ENCODE results near the gene SMG1.
A peak's percentile ranks its signal among the peaks of the same experiment; 100 is the strongest.
"Not testable (repeated sequence)": the region's sequence is repeated elsewhere in the genome, so short reads cannot be mapped to it uniquely, and the experiment has no call there.

SMG1 gene

GRCh38 chr16:18784917-18785623, 141.1 kb downstream of the SMG1 start:
- no peak for DNase-seq
- ChIA-PET POLR2A (no interaction called here), CTCF (interaction anchor here (1.6 kb wide), 1 partner anchor 19 kb away, joined by 3 read pairs; no protein-coding TSS in a partner anchor)
- Histone ChIP-seq H3K4me3 (ENCODE audit: control insufficient read depth in 1 of 7, extremely low read depth in 1 of 7, insufficient read depth in 4 of 7, low read depth in 2 of 7, low read length in 6 of 7) (no peak overlapping the region), H3K4me1 (ENCODE audit: control extremely low read depth in 1 of 4, control insufficient read depth in 4 of 4, insufficient read depth in 4 of 4, low read length in 3 of 4) (peaks cover 24 to 50% (median 34%) of the 10 kb centered on the region in 4 experiments), H3K36me3 (ENCODE audit: control insufficient read depth in 4 of 4, insufficient read depth in 4 of 4, low read length in 3 of 4) (peaks cover 23 to 69% (median 48%) of the 10 kb centered on the region in 4 experiments), H3K9me3 (ENCODE audit: control extremely low read depth in 1 of 5, control insufficient read depth in 4 of 5, insufficient read depth in 2 of 5, low read depth in 1 of 5, low read length in 4 of 5) (no peaks in the 10 kb centered on the region), H3K27ac (ENCODE audit: insufficient read depth in 1 of 2, low read depth in 1 of 2, low read length in 2 of 2, poor library complexity in 1 of 2, severe bottlenecking in 2 of 2) (peak overlapping the region in 1 of 2 experiments; percentile 56), H3K27me3 (replicated peaks in 2 of 5; ENCODE audit: control insufficient read depth in 4 of 5, insufficient read depth in 5 of 5, low read length in 4 of 5) (no peaks in the 10 kb centered on the region)
- WGBS (ENCODE audit: insufficient coverage), result 96% methylated on average over 5 of the region's 8 CpGs

- 87% methylated on average over 13 of the region's 17 CpGs for WGBS (ENCODE audit: insufficient coverage)
- ChIA-PET CTCF (no interaction called here), POLR2A (no interaction called here)
- Histone ChIP-seq H3K27ac (ENCODE audit: insufficient read depth in 1 of 2, low read depth in 1 of 2, low read length in 2 of 2, poor library complexity in 1 of 2, severe bottlenecking in 2 of 2) (peak overlapping the region in 1 of 2 experiments; percentile 25), H3K4me3 (ENCODE audit: control insufficient read depth in 1 of 7, extremely low read depth in 1 of 7, insufficient read depth in 4 of 7, low read depth in 2 of 7, low read length in 6 of 7) (no peak overlapping the region), H3K36me3 (ENCODE audit: control insufficient read depth in 4 of 4, insufficient read depth in 4 of 4, low read length in 3 of 4) (peaks cover 23 to 60% (median 47%) of the 10 kb centered on the region in 4 experiments), H3K4me1 (ENCODE audit: control extremely low read depth in 1 of 4, control insufficient read depth in 4 of 4, insufficient read depth in 4 of 4, low read length in 3 of 4) (peaks cover 18 to 41% (median 27%) of the 10 kb centered on the region in 4 experiments), H3K27me3 (replicated peaks in 2 of 5; ENCODE audit: control insufficient read depth in 4 of 5, insufficient read depth in 5 of 5, low read length in 4 of 5) (no peaks in the 10 kb centered on the region), H3K9me3 (ENCODE audit: control extremely low read depth in 1 of 5, control insufficient read depth in 4 of 5, insufficient read depth in 2 of 5, low read depth in 1 of 5, low read length in 4 of 5) (no peaks in the 10 kb centered on the region)
- no peak for DNase-seq
These were observed 142.5 kb downstream of the SMG1 start for GRCh38 chr16:18783430-18784341.

- no peaks in the 10 kb centered on the region for H3K9me3 ChIP-seq (ENCODE audit: control extremely low read depth in 1 of 5, control insufficient read depth in 4 of 5, insufficient read depth in 2 of 5, low read depth in 1 of 5, low read length in 4 of 5)
These were observed 143.3 kb downstream of the SMG1 start for GRCh38 chr16:18782697-18783429.

GRCh38 chr16:18781232-18781631, 145.0 kb downstream of the SMG1 start:
- H3K27me3 ChIP-seq (replicated peaks in 2 of 5; ENCODE audit: control insufficient read depth in 4 of 5, insufficient read depth in 5 of 5, low read length in 4 of 5); H3K9me3 ChIP-seq (ENCODE audit: control extremely low read depth in 1 of 5, control insufficient read depth in 4 of 5, insufficient read depth in 2 of 5, low read depth in 1 of 5, low read length in 4 of 5); H3K27ac ChIP-seq (ENCODE audit: insufficient read depth in 1 of 2, low read depth in 1 of 2, low read length in 2 of 2, poor library complexity in 1 of 2, severe bottlenecking in 2 of 2); H3K4me3 ChIP-seq (ENCODE audit: control insufficient read depth in 1 of 7, extremely low read depth in 1 of 7, insufficient read depth in 4 of 7, low read depth in 2 of 7, low read length in 6 of 7); DNase-seq; CTCF ChIA-PET; POLR2A ChIA-PET: not testable (repeated sequence)
- no CpG with 5 or more reads among the region's 6 CpGs for WGBS (ENCODE audit: insufficient coverage)
- H3K36me3 ChIP-seq (ENCODE audit: control insufficient read depth in 4 of 4, insufficient read depth in 4 of 4, low read length in 3 of 4), result peaks cover 11 to 39% (median 32%) of the 10 kb centered on the region in 4 experiments
- peaks cover 3 to 21% (median 5%) of the 10 kb centered on the region in 4 experiments for H3K4me1 ChIP-seq (ENCODE audit: control extremely low read depth in 1 of 4, control insufficient read depth in 4 of 4, insufficient read depth in 4 of 4, low read length in 3 of 4)

More at GRCh38 chr16:18782697-18783429, 143.3 kb downstream of the SMG1 start:
- WGBS (ENCODE audit: insufficient coverage), result 96% methylated on average over 4 of the region's 8 CpGs
- ChIA-PET POLR2A (no interaction called here), CTCF (no interaction called here)
- peaks cover 10 to 33% (median 19%) of the 10 kb centered on the region in 4 experiments for H3K4me1 ChIP-seq (ENCODE audit: control extremely low read depth in 1 of 4, control insufficient read depth in 4 of 4, insufficient read depth in 4 of 4, low read length in 3 of 4)
- DNase-seq, result peak in 2 of 3 donors; percentile 56 to 71
- H3K36me3 ChIP-seq (ENCODE audit: control insufficient read depth in 4 of 4, insufficient read depth in 4 of 4, low read length in 3 of 4), result peaks cover 20 to 54% (median 41%) of the 10 kb centered on the region in 4 experiments
- H3K27me3 ChIP-seq (replicated peaks in 2 of 5; ENCODE audit: control insufficient read depth in 4 of 5, insufficient read depth in 5 of 5, low read length in 4 of 5), result no peaks in the 10 kb centered on the region
- H3K4me3 ChIP-seq (ENCODE audit: control insufficient read depth in 1 of 7, extremely low read depth in 1 of 7, insufficient read depth in 4 of 7, low read depth in 2 of 7, low read length in 6 of 7), result no peak overlapping the region
- no peak overlapping the region for H3K27ac ChIP-seq (ENCODE audit: insufficient read depth in 1 of 2, low read depth in 1 of 2, low read length in 2 of 2, poor library complexity in 1 of 2, severe bottlenecking in 2 of 2)

GRCh38 chr16:18780460-18781026, 145.7 kb downstream of the SMG1 start:
- DNase-seq; H3K9me3 ChIP-seq (ENCODE audit: control extremely low read depth in 1 of 5, control insufficient read depth in 4 of 5, insufficient read depth in 2 of 5, low read depth in 1 of 5, low read length in 4 of 5); POLR2A ChIA-PET; H3K27ac ChIP-seq (ENCODE audit: insufficient read depth in 1 of 2, low read depth in 1 of 2, low read length in 2 of 2, poor library complexity in 1 of 2, severe bottlenecking in 2 of 2); CTCF ChIA-PET; H3K27me3 ChIP-seq (replicated peaks in 2 of 5; ENCODE audit: control insufficient read depth in 4 of 5, insufficient read depth in 5 of 5, low read length in 4 of 5); H3K4me3 ChIP-seq (ENCODE audit: control insufficient read depth in 1 of 7, extremely low read depth in 1 of 7, insufficient read depth in 4 of 7, low read depth in 2 of 7, low read length in 6 of 7): not testable (repeated sequence)
- Histone ChIP-seq H3K36me3 (ENCODE audit: control insufficient read depth in 4 of 4, insufficient read depth in 4 of 4, low read length in 3 of 4) (peaks cover 8 to 32% (median 26%) of the 10 kb centered on the region in 4 experiments), H3K4me1 (ENCODE audit: control extremely low read depth in 1 of 4, control insufficient read depth in 4 of 4, insufficient read depth in 4 of 4, low read length in 3 of 4) (peaks cover 0 to 15% (median 3%) of the 10 kb centered on the region in 4 experiments)
- 74% methylated on average over 4 of the region's 8 CpGs for WGBS (ENCODE audit: insufficient coverage)

GRCh38 chr16:18777664-18778063, 148.5 kb downstream of the SMG1 start:
- H3K4me3 ChIP-seq (ENCODE audit: control insufficient read depth in 1 of 7, extremely low read depth in 1 of 7, insufficient read depth in 4 of 7, low read depth in 2 of 7, low read length in 6 of 7); H3K27ac ChIP-seq (ENCODE audit: insufficient read depth in 1 of 2, low read depth in 1 of 2, low read length in 2 of 2, poor library complexity in 1 of 2, severe bottlenecking in 2 of 2); CTCF ChIA-PET; H3K9me3 ChIP-seq (ENCODE audit: control extremely low read depth in 1 of 5, control insufficient read depth in 4 of 5, insufficient read depth in 2 of 5, low read depth in 1 of 5, low read length in 4 of 5); DNase-seq; H3K36me3 ChIP-seq (ENCODE audit: control insufficient read depth in 4 of 4, insufficient read depth in 4 of 4, low read length in 3 of 4); H3K4me1 ChIP-seq (ENCODE audit: control extremely low read depth in 1 of 4, control insufficient read depth in 4 of 4, insufficient read depth in 4 of 4, low read length in 3 of 4); POLR2A ChIA-PET; H3K27me3 ChIP-seq (replicated peaks in 2 of 5; ENCODE audit: control insufficient read depth in 4 of 5, insufficient read depth in 5 of 5, low read length in 4 of 5): not testable (repeated sequence)
- WGBS (ENCODE audit: insufficient coverage), result no CpG with 5 or more reads among the region's 1 CpG

Data from common myeloid progenitor, CD34-positive (primary cell).